ENCODE results near the gene ATP6V1E1. TPM values are rescaled to one million over a fixed set of nuclear protein-coding genes. Genes with fewer than 3 reads are reported as not detected.

ATP6V1E1 gene
- polyA plus RNA-seq, 2 of the 4 experiments (the other 2 are of a cell fraction), result 112 to 123 TPM

GRCh38 chr22:17665854-17666253 lies 37.3 kb upstream of the ATP6V1E1 start:
- no peaks in the 10 kb centered on the region for H3K9me3 ChIP-seq
- no peaks in the 10 kb centered on the region for H3K4me1 ChIP-seq
- no peak for DNase-seq (ENCODE audit: low read depth in 1 of 2, low spot score in 1 of 2)
- ChIA-PET POLR2A (no interaction called here), CTCF (no interaction called here)
- TF ChIP-seq JUN (IDR thresholded peaks at IDR 0.05), result no peak
- no peak for TF ChIP-seq BCL3 (IDR thresholded peaks at IDR 0.05)
- no peak for TF ChIP-seq EHF (CRISPR knock-in tag; IDR thresholded peaks at IDR 0.05)
- no peak for TF ChIP-seq PBX3 (IDR thresholded peaks at IDR 0.05)
- no peak for TF ChIP-seq CBX2 (IDR thresholded peaks at IDR 0.05; ENCODE audit: borderline replicate concordance, low read depth)
- TF ChIP-seq SMC3 (IDR thresholded peaks at IDR 0.05), result no peak
- no peak for TF ChIP-seq GATA3 (IDR thresholded peaks at IDR 0.05; ENCODE audit: borderline replicate concordance)
- no peak for TF ChIP-seq EP300 (IDR thresholded peaks at IDR 0.05)
- no peak for TF ChIP-seq PHF8 (IDR thresholded peaks at IDR 0.05; ENCODE audit: borderline replicate concordance, low read depth)
- no peak for TF ChIP-seq MAX (IDR thresholded peaks at IDR 0.05)
- no peak for TF ChIP-seq CTCF (IDR thresholded peaks at IDR 0.05)
- TF ChIP-seq NFE2L2 (conservative IDR thresholded peaks at IDR 0.05; ENCODE audit: low read length), result no peak
- TF ChIP-seq TFCP2L1 (CRISPR knock-in tag; IDR thresholded peaks at IDR 0.05), result no peak
- TF ChIP-seq CEBPB (IDR thresholded peaks at IDR 0.05), result no peak
- no peak for TF ChIP-seq BHLHE40 (IDR thresholded peaks at IDR 0.05; ENCODE audit: low read depth, low read length)
- TF ChIP-seq ZC3H11A (IDR thresholded peaks at IDR 0.05), result no peak
- no peak for TF ChIP-seq HOXA7 (CRISPR knock-in tag; IDR thresholded peaks at IDR 0.05)
- no peak for TF ChIP-seq FOXS1 (CRISPR knock-in tag; IDR thresholded peaks at IDR 0.05)
- no peak for TF ChIP-seq HOXB13 (CRISPR knock-in tag; IDR thresholded peaks at IDR 0.05; ENCODE audit: low read depth)
- no peak for TF ChIP-seq SREBF2 (IDR thresholded peaks at IDR 0.05)
- no peak for ATAC-seq
- no peak overlapping the region for H3K27ac ChIP-seq
- no peak overlapping the region for H3K4me3 ChIP-seq
- H3K4me2 ChIP-seq, result no peak overlapping the region
- no peak for FAIRE-seq
- 81% methylated on average over 3 of the region's 3 CpGs for WGBS (ENCODE audit: missing lambda C conversion rate)

- Histone ChIP-seq H3K4me3 (no peak overlapping the region), H3K9me3 (no peaks in the 10 kb centered on the region), H3K4me1 (no peaks in the 10 kb centered on the region), H3K27ac (no peak overlapping the region), H3K4me2 (no peak overlapping the region)
- CTCF ChIA-PET, result no interaction called here
- FAIRE-seq (no peak), ATAC-seq (no peak), DNase-seq (ENCODE audit: low read depth in 1 of 2, low spot score in 1 of 2) (no peak)
- TF ChIP-seq JUN (IDR thresholded peaks at IDR 0.05), result no peak
- TF ChIP-seq ZSCAN20 (CRISPR knock-in tag; IDR thresholded peaks at IDR 0.05), result no peak
- POLR2A ChIA-PET, result no interaction called here
- WGBS (ENCODE audit: missing lambda C conversion rate), result 96% methylated on average over 3 of the region's 3 CpGs
Measured at GRCh38 chr22:17665248-17665647, 36.7 kb upstream of the ATP6V1E1 start.

GRCh38 chr22:17664414-17665055 lies 36.0 kb upstream of the ATP6V1E1 start:
- no peak overlapping the region for H3K27ac ChIP-seq
- ChIA-PET CTCF (no interaction called here), POLR2A (no interaction called here)
- no peak for TF ChIP-seq POLR2AphosphoS2 (conservative IDR thresholded peaks at IDR 0.05; ENCODE audit: low read length)
- TF ChIP-seq SMC3 (IDR thresholded peaks at IDR 0.05), result no peak
- no peak for TF ChIP-seq HES2 (IDR thresholded peaks at IDR 0.05)
- no peak for TF ChIP-seq ESRRA (IDR thresholded peaks at IDR 0.05; ENCODE audit: borderline replicate concordance, low read length)
- no peak for TF ChIP-seq FOSL2 (IDR thresholded peaks at IDR 0.05)
- TF ChIP-seq FOSL2 (CRISPR knock-in tag; IDR thresholded peaks at IDR 0.05), result no peak
- TF ChIP-seq RNF2 (IDR thresholded peaks at IDR 0.05; ENCODE audit: borderline replicate concordance, low read depth), result no peak
- TF ChIP-seq KDM5A (IDR thresholded peaks at IDR 0.05), result no peak
- TF ChIP-seq EP300 (IDR thresholded peaks at IDR 0.05), result no peak
- no peak for TF ChIP-seq CBX8 (IDR thresholded peaks at IDR 0.05)
- H3K4me1 ChIP-seq, result no peaks in the 10 kb centered on the region
- WGBS (ENCODE audit: missing lambda C conversion rate), result 88% methylated on average over 5 of the region's 6 CpGs
- H3K4me3 ChIP-seq, result no peak overlapping the region
- H3K9me3 ChIP-seq, result no peaks in the 10 kb centered on the region
- H3K4me2 ChIP-seq, result no peak overlapping the region
- FAIRE-seq (no peak), DNase-seq (ENCODE audit: low read depth in 1 of 2, low spot score in 1 of 2) (no peak), ATAC-seq (no peak)
